ENCODE measurements around the gene SPTSSA.
A peak's percentile ranks its signal among the peaks of the same experiment; 100 is the strongest.
"Not testable (repeated sequence)": the region's sequence is repeated elsewhere in the genome, so short reads cannot be mapped to it uniquely, and the experiment has no call there.

Gene SPTSSA

DNA sequence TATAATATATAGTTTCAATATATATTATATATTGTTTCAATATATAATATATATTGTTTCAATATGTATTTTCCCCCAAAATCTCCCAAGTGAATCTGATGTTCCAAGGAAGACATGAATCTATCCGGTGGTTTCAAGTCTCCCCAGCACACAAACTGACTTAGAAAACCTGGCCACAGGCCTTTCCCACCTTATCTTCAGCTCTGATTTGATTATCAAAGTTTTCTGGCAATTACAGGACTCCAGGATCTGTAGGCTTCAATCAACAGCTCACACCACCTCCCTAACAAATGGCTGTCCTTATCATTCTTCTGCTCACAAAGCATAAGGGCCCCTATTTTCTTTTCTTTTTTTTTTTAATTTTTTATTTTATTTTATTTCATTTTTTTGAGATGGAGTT lies 22.7 kb upstream of the SPTSSA start:
- Mint-ChIP-seq H3K4me3 (no peak overlapping the region), H3K4me1 (ENCODE audit: low read depth) (no peaks in the 10 kb centered on the region), H3K27me3 (ENCODE audit: low read depth) (no peaks in the 10 kb centered on the region), H3K27ac (no peak overlapping the region), H3K9me3 (no peaks in the 10 kb centered on the region), H3K36me3 (ENCODE audit: low read depth) (no peaks in the 10 kb centered on the region)

DNA sequence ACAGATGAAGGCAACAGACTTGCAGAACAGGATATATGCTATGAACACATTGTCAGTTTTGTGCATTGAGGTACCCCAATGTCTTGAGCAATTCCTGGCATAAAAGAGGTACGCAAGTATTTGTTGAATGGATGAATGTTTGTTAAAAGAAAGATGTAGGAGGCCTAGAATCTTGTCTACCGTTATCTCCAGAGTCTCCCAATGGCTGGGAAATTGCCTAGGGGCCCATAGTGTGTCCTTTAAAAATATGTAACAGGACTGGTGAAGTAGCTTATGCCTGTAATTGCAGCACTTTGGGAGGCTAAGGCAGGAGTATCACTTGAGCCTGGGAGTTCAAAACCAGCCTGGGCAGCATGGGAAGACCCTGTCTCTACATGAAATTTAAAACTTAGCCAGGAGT lies 20.4 kb upstream of the SPTSSA start:
- Mint-ChIP-seq H3K4me3 (no peak overlapping the region), H3K4me1 (ENCODE audit: low read depth) (no peaks in the 10 kb centered on the region), H3K36me3 (ENCODE audit: low read depth) (no peaks in the 10 kb centered on the region), H3K27ac (no peak overlapping the region), H3K27me3 (ENCODE audit: low read depth) (no peaks in the 10 kb centered on the region), H3K9me3 (no peaks in the 10 kb centered on the region)

DNA sequence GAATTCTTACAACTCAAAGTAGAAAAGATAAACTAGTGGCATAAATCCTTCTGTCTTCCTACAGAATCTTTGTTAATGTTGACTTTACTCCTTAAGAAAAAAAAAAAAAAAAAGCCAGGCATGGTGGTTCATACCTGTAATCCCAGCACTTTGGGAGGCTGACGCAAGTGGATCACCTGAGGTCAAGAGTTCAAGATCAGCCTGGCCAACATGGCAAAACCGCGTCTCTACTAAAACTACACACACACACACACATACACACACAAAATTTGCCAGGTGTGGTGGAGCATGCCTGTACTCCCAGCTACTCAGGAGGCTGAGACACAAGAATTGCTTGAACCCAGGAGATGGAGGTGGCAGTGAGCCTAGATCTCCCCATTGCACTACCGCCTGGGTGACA lies 17.7 kb upstream of the SPTSSA start:
- no peaks in the 10 kb centered on the region for H3K36me3 Mint-ChIP-seq (ENCODE audit: low read depth)
- no peaks in the 10 kb centered on the region for H3K27me3 Mint-ChIP-seq (ENCODE audit: low read depth)
- no peak overlapping the region for H3K4me3 Mint-ChIP-seq
- H3K9me3 Mint-ChIP-seq, result no peaks in the 10 kb centered on the region
- no peak overlapping the region for H3K27ac Mint-ChIP-seq
- H3K4me1 Mint-ChIP-seq (ENCODE audit: low read depth), result no peaks in the 10 kb centered on the region

DNA sequence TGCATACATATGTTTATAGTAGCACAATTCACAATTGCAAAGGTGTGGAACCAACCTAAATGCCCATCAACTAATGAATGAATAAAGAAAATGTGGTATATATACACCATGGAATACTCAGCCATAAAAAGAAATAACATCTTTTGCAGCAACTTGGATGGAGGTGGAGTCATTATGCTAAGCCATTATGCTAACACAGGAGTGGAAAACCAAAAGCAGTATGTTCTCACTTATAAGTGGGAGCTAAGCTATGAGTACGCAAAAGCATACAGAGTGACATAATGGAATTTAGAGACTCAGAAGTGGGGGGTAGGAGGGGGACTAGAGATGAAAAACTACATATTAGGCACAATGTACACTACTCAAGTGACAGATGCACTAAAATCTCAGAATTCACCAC lies 16.2 kb upstream of the SPTSSA start:
- Mint-ChIP-seq H3K36me3 (ENCODE audit: low read depth) (no peaks in the 10 kb centered on the region), H3K27me3 (ENCODE audit: low read depth) (no peaks in the 10 kb centered on the region), H3K9me3 (no peaks in the 10 kb centered on the region), H3K27ac (no peak overlapping the region), H3K4me3 (no peak overlapping the region), H3K4me1 (ENCODE audit: low read depth) (no peaks in the 10 kb centered on the region)

- H3K36me3 Mint-ChIP-seq (ENCODE audit: low read depth); H3K9me3 Mint-ChIP-seq; H3K4me3 Mint-ChIP-seq; H3K27me3 Mint-ChIP-seq (ENCODE audit: low read depth); H3K27ac Mint-ChIP-seq; H3K4me1 Mint-ChIP-seq (ENCODE audit: low read depth): not testable (repeated sequence)
Measured at GRCh38 chr14:34476036-34476435, 14.0 kb upstream of the SPTSSA start.

- no peak overlapping the region for H3K4me3 Mint-ChIP-seq
- no peaks in the 10 kb centered on the region for H3K9me3 Mint-ChIP-seq
- peaks cover 7% of the 10 kb centered on the region for H3K27me3 Mint-ChIP-seq (ENCODE audit: low read depth)
- peaks cover 2% of the 10 kb centered on the region for H3K4me1 Mint-ChIP-seq (ENCODE audit: low read depth)
- no peaks in the 10 kb centered on the region for H3K36me3 Mint-ChIP-seq (ENCODE audit: low read depth)
- H3K27ac Mint-ChIP-seq, result no peak overlapping the region
Measured at GRCh38 chr14:34475163-34475562, 13.1 kb upstream of the SPTSSA start.

- Mint-ChIP-seq H3K36me3 (ENCODE audit: low read depth) (no peaks in the 10 kb centered on the region), H3K4me1 (ENCODE audit: low read depth) (peaks cover 2% of the 10 kb centered on the region), H3K27ac (no peak overlapping the region)
Measured at GRCh38 chr14:34474187-34474679, 12.2 kb upstream of the SPTSSA start.

GRCh38 chr14:34472706-34473279 lies 10.8 kb upstream of the SPTSSA start:
- no peaks in the 10 kb centered on the region for H3K36me3 Mint-ChIP-seq (ENCODE audit: low read depth)
- peaks cover 10% of the 10 kb centered on the region for H3K27me3 Mint-ChIP-seq (ENCODE audit: low read depth)
- H3K4me1 Mint-ChIP-seq (ENCODE audit: low read depth), result peaks cover 2% of the 10 kb centered on the region
- no peaks in the 10 kb centered on the region for H3K9me3 Mint-ChIP-seq
- no peak overlapping the region for H3K4me3 Mint-ChIP-seq
- no peak overlapping the region for H3K27ac Mint-ChIP-seq

More at GRCh38 chr14:34474187-34474679, 12.2 kb upstream of the SPTSSA start:
- peaks cover 7% of the 10 kb centered on the region for H3K27me3 Mint-ChIP-seq (ENCODE audit: low read depth)
- no peaks in the 10 kb centered on the region for H3K9me3 Mint-ChIP-seq
- H3K4me3 Mint-ChIP-seq, result no peak overlapping the region

- Mint-ChIP-seq H3K27ac (no peak overlapping the region), H3K9me3 (no peaks in the 10 kb centered on the region), H3K27me3 (ENCODE audit: low read depth) (peaks cover 12% of the 10 kb centered on the region), H3K36me3 (ENCODE audit: low read depth) (no peaks in the 10 kb centered on the region), H3K4me3 (no peak overlapping the region), H3K4me1 (ENCODE audit: low read depth) (peaks cover 2% of the 10 kb centered on the region)
Measured at GRCh38 chr14:34470319-34470718, 8.3 kb upstream of the SPTSSA start.

GRCh38 chr14:34466691-34467090 lies 4.7 kb upstream of the SPTSSA start:
- Mint-ChIP-seq H3K27ac (no peak overlapping the region), H3K9me3 (no peaks in the 10 kb centered on the region), H3K4me3 (no peak overlapping the region), H3K27me3 (ENCODE audit: low read depth) (peaks cover 5% of the 10 kb centered on the region), H3K4me1 (ENCODE audit: low read depth) (peaks cover 5% of the 10 kb centered on the region), H3K36me3 (ENCODE audit: low read depth) (no peaks in the 10 kb centered on the region)

DNA sequence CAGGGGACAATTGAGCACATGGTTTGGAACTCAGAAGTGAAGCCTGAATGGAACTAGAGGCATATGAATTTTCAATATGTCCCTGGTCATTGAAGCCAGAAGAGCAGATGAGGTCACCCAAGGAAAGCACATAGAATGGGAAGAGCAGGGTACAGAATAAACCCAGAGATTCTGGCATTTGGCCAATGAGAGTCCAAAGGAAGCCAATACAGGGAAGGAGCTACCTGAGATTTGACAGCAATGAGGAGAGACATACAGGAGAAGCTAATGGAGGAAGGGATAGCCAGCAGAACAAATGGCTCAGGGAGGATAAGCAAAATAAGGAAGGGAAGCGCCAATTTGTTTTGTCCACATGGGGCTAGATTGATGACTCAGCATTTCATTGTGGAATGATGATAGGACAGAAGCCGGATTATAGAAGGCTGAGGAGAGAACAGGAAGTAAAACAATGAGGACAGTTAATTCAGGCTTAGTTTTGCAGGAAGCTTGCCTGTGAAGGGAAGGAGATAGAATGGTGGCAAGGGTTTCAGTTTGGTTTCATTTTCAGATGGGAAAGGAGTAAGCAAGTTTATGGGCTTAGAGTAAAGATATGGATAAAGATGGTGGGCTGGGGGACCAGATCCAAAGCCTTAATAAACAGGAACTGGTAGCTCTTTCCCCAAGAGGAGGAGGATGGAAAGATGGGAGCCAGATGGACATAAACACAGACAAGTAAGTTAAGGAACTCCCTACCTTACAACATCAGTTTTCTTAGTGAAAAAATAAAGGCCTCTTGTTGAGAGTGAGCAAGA lies 3.2 kb upstream of the SPTSSA start:
- peaks cover 5% of the 10 kb centered on the region for H3K27me3 Mint-ChIP-seq (ENCODE audit: low read depth)
- no peak overlapping the region for H3K27ac Mint-ChIP-seq
- peaks cover 16% of the 10 kb centered on the region for H3K4me1 Mint-ChIP-seq (ENCODE audit: low read depth)
- H3K36me3 Mint-ChIP-seq (ENCODE audit: low read depth), result no peaks in the 10 kb centered on the region
- no peak overlapping the region for H3K4me3 Mint-ChIP-seq
- H3K9me3 Mint-ChIP-seq, result no peaks in the 10 kb centered on the region

GRCh38 chr14:34463598-34463961 lies 1.5 kb upstream of the SPTSSA start:
- Mint-ChIP-seq H3K27ac (no peak overlapping the region), H3K27me3 (ENCODE audit: low read depth) (peaks cover 5% of the 10 kb centered on the region), H3K36me3 (ENCODE audit: low read depth) (no peaks in the 10 kb centered on the region), H3K4me1 (ENCODE audit: low read depth) (peaks cover 17% of the 10 kb centered on the region), H3K9me3 (no peaks in the 10 kb centered on the region), H3K4me3 (no peak overlapping the region)

DNA sequence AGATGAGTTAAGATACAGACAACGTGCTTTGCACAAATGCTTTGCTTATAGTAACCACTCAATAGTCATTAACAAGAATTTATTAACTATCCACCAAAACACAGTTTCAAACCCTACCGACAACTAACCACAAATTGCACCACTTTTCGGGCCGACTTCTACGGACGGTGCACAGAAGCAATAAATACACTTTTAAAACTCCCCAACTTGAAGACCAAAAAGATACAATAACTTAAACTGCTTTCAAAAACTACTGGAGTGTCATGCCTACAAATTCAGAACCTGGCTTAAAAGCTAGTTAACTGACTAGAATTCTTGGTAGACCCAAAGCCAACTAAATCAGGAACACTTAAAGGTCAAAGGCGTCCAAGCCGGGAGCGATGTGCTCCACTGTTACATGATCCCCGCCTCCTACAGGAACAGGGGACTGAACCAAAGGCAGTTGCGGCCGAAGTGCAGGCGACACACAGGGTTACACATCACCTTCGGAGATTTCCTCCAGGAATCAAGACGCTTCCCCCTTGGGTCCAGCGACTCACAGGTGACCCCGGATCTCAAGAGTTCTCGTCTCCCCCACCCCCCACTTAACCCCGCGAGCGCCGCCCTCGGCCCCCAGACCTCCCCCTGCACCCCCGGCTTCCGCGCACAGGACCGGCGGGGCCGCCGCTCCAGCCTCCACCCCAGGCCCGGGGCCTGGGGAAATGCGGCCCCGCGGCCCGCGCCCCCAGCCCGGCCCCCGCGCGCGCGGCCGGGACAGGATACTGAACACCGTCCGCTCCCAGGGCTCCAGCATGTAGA lies 507 bp downstream of the SPTSSA start:
- H3K36me3 Mint-ChIP-seq (ENCODE audit: low read depth), result peaks cover 3% of the 10 kb centered on the region
- H3K4me1 Mint-ChIP-seq (ENCODE audit: low read depth), result peaks cover 17% of the 10 kb centered on the region
- peak overlapping the region; percentile 93 for H3K4me3 Mint-ChIP-seq
- no peaks in the 10 kb centered on the region for H3K9me3 Mint-ChIP-seq
- H3K27me3 Mint-ChIP-seq (ENCODE audit: low read depth), result no peaks in the 10 kb centered on the region
- H3K27ac Mint-ChIP-seq, result peak overlapping the region; percentile 84

GRCh38 chr14:34460841-34461240 lies 1.2 kb downstream of the SPTSSA start:
- H3K4me3 Mint-ChIP-seq, result peak overlapping the region; percentile 93
- no peaks in the 10 kb centered on the region for H3K9me3 Mint-ChIP-seq
- peaks cover 3% of the 10 kb centered on the region for H3K36me3 Mint-ChIP-seq (ENCODE audit: low read depth)
- H3K27me3 Mint-ChIP-seq (ENCODE audit: low read depth), result no peaks in the 10 kb centered on the region
- H3K4me1 Mint-ChIP-seq (ENCODE audit: low read depth), result peaks cover 17% of the 10 kb centered on the region
- peak overlapping the region; percentile 84 for H3K27ac Mint-ChIP-seq

- H3K4me1 Mint-ChIP-seq (ENCODE audit: low read depth), result peaks cover 17% of the 10 kb centered on the region
- peaks cover 3% of the 10 kb centered on the region for H3K36me3 Mint-ChIP-seq (ENCODE audit: low read depth)
- H3K27me3 Mint-ChIP-seq (ENCODE audit: low read depth), result no peaks in the 10 kb centered on the region
- H3K27ac Mint-ChIP-seq, result no peak overlapping the region
- no peak overlapping the region for H3K4me3 Mint-ChIP-seq
- H3K9me3 Mint-ChIP-seq, result no peaks in the 10 kb centered on the region
Measured at GRCh38 chr14:34460295-34460694, 1.7 kb downstream of the SPTSSA start.

Measured in T-helper 1 cell treated with Interleukin-12 subunit alpha and Interleukin-12 subunit beta and Interleukin-4 antibody, amounts not matched to agents 30 μg/mL and 1 μg/mL, for 36 hours (primary cell).